Keratinocyte (primary cell): ENCODE results near the gene LLGL1.
A peak's percentile ranks its signal among the peaks of the same experiment; 100 is the strongest.

Experiments
- CTCF ChIP-seq, 3 experiments: IDR thresholded peaks in 1 of 3; conservative IDR thresholded peaks in 1 of 3; optimal IDR thresholded peaks in 1 of 3; 2 replicates in 2 of 3; 3 replicates in 1 of 3; pipeline versions ENCODE3 to v1.5.1; 2011; ENCODE audit warnings: low read length in 3 of 3, mild to moderate bottlenecking in 3 of 3, moderate library complexity in 2 of 3, control low read depth in 1 of 3, inconsistent platforms in 1 of 3; ENCODE audit not compliant: insufficient read depth in 2 of 3; ENCODE audit errors: extremely low read depth in 1 of 3
- EZH2 ChIP-seq: IDR thresholded peaks from one replicate; pipeline ENCODE4 v1.6.1; 2012; ENCODE audit warnings: inconsistent platforms, mild to moderate bottlenecking, low read length, moderate library complexity

DNA sequence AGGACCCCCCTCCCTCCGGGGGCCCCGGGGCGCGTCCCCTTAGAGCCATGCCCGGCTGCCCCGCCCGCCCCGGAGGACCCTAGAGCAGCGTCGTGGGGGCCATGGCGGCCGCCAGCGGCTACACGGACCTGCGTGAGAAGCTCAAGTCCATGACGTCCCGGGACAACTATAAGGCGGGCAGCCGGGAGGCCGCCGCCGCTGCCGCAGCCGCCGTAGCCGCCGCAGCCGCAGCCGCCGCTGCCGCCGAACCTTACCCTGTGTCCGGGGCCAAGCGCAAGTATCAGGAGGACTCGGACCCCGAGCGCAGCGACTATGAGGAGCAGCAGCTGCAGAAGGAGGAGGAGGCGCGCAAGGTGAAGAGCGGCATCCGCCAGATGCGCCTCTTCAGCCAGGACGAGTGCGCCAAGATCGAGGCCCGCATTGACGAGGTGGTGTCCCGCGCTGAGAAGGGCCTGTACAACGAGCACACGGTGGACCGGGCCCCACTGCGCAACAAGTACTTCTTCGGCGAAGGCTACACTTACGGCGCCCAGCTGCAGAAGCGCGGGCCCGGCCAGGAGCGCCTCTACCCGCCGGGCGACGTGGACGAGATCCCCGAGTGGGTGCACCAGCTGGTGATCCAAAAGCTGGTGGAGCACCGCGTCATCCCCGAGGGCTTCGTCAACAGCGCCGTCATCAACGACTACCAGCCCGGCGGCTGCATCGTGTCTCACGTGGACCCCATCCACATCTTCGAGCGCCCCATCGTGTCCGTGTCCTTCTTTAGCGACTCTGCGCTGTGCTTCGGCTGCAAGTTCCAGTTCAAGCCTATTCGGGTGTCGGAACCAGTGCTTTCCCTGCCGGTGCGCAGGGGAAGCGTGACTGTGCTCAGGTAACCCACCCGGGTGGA is 41.0 kb upstream of the LLGL1 start:
- TF ChIP-seq CTCF (optimal IDR thresholded peaks at IDR 0.05 in 1 of 3, IDR thresholded peaks at IDR 0.05 in 1 of 3, conservative IDR thresholded peaks at IDR 0.05 in 1 of 3; ENCODE audit: extremely low read depth in 1 of 3, insufficient read depth in 2 of 3, low read length in 3 of 3) = peak in 1 of 3 experiments; percentile 17
- no peak for TF ChIP-seq EZH2
